ENCODE measurements around the gene FAR2. TPM values are rescaled to one million over a fixed set of nuclear protein-coding genes. Genes with fewer than 3 reads are reported as not detected.

FAR2 gene
- total RNA-seq, 1 donor from 2014 or later: 19.5 TPM

- Mint-ChIP-seq H3K27me3 (ENCODE audit: insufficient read depth, low read depth) (no peaks in the 10 kb centered on the region), H3K4me3 (no peak overlapping the region), H3K9me3 (no peaks in the 10 kb centered on the region), H3K36me3 (peaks cover 13% of the 10 kb centered on the region), H3K27ac (no peak overlapping the region), H3K4me1 (no peaks in the 10 kb centered on the region)
- Histone ChIP-seq H3K9ac (no peak overlapping the region), H3K27ac (no peak overlapping the region), H3K9me3 (ENCODE audit: low read depth) (no peaks in the 10 kb centered on the region), H3K4me3 (no peak overlapping the region), H3F3A (ENCODE audit: low read depth) (no peaks in the 10 kb centered on the region), H4K20me1 (ENCODE audit: low read depth) (no peaks in the 10 kb centered on the region), H3K36me3 (peaks cover 7% of the 10 kb centered on the region), H3K27me3 (no peaks in the 10 kb centered on the region), H3K79me2 (ENCODE audit: low read depth) (no peaks in the 10 kb centered on the region), H2AFZ (replicated peaks) (no peak overlapping the region), H3K4me2 (no peak overlapping the region), H3K4me1 (no peaks in the 10 kb centered on the region)
- DNase-seq (ENCODE audit: low spot score): no peak
- TF ChIP-seq EZH2 (IDR thresholded peaks at IDR 0.05): no peak
- no peak for TF ChIP-seq CTCF (IDR thresholded peaks at IDR 0.05)
- TF ChIP-seq EZH2phosphoT487 (IDR thresholded peaks at IDR 0.05): no peak
Measured at GRCh38 chr12:29343022-29343799, 194.1 kb downstream of the FAR2 start.

DNA sequence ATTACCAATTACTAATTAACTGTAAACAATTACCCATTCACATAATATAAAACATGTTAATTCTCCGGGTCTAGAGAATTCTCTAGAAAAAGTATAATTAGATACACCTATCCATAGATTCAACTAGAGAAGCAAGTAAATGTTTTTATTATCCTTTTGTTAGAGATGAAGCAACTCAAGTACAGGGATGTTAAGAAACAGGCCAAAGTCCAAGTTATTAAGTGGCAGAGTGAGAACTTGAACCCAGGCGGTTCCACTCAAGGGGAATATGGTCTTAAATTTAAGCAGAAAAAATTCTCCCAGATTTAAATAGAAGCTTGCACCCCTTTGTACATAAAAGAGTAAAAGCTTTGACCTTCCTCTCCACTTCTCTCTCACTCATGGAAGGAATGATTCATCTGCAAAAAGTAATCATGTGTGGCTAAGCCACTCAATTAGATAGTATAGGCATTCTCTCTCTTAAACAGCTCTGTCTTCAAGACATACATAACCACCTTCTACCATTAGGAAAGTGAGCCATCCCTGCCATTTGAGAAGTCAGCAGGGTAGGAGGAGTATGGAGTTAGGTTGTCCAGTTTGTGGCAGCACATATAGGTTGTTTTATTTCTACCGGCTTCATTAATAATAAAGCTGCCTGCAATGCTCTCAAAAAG is 197.8 kb downstream of the FAR2 start:
- no peak overlapping the region for H3K27ac Mint-ChIP-seq
- Histone ChIP-seq H3K4me2 (no peak overlapping the region), H3K4me3 (no peak overlapping the region), H3F3A (ENCODE audit: low read depth) (no peaks in the 10 kb centered on the region), H2AFZ (replicated peaks) (no peak overlapping the region), H3K4me1 (no peaks in the 10 kb centered on the region), H3K9ac (no peak overlapping the region), H3K27me3 (no peaks in the 10 kb centered on the region), H3K9me3 (ENCODE audit: low read depth) (no peaks in the 10 kb centered on the region), H3K27ac (no peak overlapping the region), H4K20me1 (ENCODE audit: low read depth) (no peaks in the 10 kb centered on the region), H3K36me3 (peaks cover 4% of the 10 kb centered on the region), H3K79me2 (ENCODE audit: low read depth) (no peaks in the 10 kb centered on the region)
- H3K4me1 Mint-ChIP-seq: no peaks in the 10 kb centered on the region
- DNase-seq (ENCODE audit: low spot score): no peak
- peaks cover 10% of the 10 kb centered on the region for H3K36me3 Mint-ChIP-seq
- no peaks in the 10 kb centered on the region for H3K9me3 Mint-ChIP-seq
- no peak for TF ChIP-seq EZH2phosphoT487 (IDR thresholded peaks at IDR 0.05)
- no peak overlapping the region for H3K4me3 Mint-ChIP-seq
- no peaks in the 10 kb centered on the region for H3K27me3 Mint-ChIP-seq (ENCODE audit: insufficient read depth, low read depth)

DNA sequence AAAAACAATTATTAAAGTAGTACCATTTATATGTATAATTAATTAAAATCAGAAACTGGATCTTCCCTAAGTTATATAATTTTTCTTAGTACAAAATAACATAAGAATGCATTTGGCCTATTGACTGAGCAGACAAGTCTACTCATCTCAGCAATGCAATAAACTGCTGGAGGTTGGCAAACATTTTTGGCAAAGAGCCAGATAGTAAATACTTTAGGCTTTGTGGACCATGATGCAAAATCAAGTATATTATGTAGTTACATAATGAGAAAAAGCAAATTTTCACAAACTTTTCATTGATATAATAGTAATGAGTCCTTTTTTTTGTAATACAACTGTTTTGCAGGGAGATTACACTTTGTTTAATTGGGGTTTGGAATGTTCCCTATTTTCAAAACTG is 201.0 kb downstream of the FAR2 start:
- no peak overlapping the region for H3K4me3 ChIP-seq
- H3K79me2 ChIP-seq (ENCODE audit: low read depth): no peaks in the 10 kb centered on the region
- no peaks in the 10 kb centered on the region for H3K27me3 Mint-ChIP-seq (ENCODE audit: insufficient read depth, low read depth)
- no peaks in the 10 kb centered on the region for H3K27me3 ChIP-seq
- no peaks in the 10 kb centered on the region for H4K20me1 ChIP-seq (ENCODE audit: low read depth)
- no peaks in the 10 kb centered on the region for H3K36me3 Mint-ChIP-seq
- no peak overlapping the region for H2AFZ ChIP-seq (replicated peaks)
- no peak overlapping the region for H3K4me3 Mint-ChIP-seq
- TF ChIP-seq EZH2 (IDR thresholded peaks at IDR 0.05) (no peak), CTCF (IDR thresholded peaks at IDR 0.05) (no peak)
- no peaks in the 10 kb centered on the region for H3K9me3 Mint-ChIP-seq
- no peak overlapping the region for H3K4me2 ChIP-seq
- H3K27ac ChIP-seq: no peak overlapping the region
- no peaks in the 10 kb centered on the region for H3K4me1 Mint-ChIP-seq
- peaks cover 4% of the 10 kb centered on the region for H3K36me3 ChIP-seq
- no peaks in the 10 kb centered on the region for H3K9me3 ChIP-seq (ENCODE audit: low read depth)
- no peaks in the 10 kb centered on the region for H3K4me1 ChIP-seq
- no peak overlapping the region for H3K9ac ChIP-seq
- H3K27ac Mint-ChIP-seq: no peak overlapping the region
- no peaks in the 10 kb centered on the region for H3F3A ChIP-seq (ENCODE audit: low read depth)
- DNase-seq (ENCODE audit: low spot score): no peak

DNA sequence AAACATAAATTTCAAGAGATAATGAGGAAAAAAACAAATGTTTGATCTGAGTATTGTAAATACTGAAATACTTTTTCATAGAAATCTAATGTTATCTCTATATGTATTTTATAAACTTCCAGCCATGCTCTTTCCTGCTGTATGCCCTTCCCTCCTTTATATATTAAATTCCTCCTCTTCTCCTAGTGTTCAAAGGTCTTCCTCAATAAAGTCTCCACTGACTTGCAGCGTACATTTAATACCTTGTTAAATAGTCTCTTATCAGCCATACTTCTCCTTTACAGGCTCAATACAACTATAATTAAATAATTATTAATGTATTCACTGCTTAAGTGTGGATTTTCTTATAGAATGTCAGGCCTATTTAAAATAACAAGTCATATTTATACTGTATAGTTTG is 205.9 kb downstream of the FAR2 start:
- no peak for DNase-seq (ENCODE audit: low spot score)
- no peak overlapping the region for H3K9ac ChIP-seq
- TF ChIP-seq EZH2phosphoT487 (IDR thresholded peaks at IDR 0.05): no peak
- TF ChIP-seq EZH2 (IDR thresholded peaks at IDR 0.05): no peak
- no peak for TF ChIP-seq CTCF (IDR thresholded peaks at IDR 0.05)
- H3K79me2 ChIP-seq (ENCODE audit: low read depth): no peaks in the 10 kb centered on the region
- no peaks in the 10 kb centered on the region for H3K9me3 ChIP-seq (ENCODE audit: low read depth)
- H3K4me1 ChIP-seq: no peaks in the 10 kb centered on the region
- H3K27me3 ChIP-seq: no peaks in the 10 kb centered on the region
- H3K9me3 Mint-ChIP-seq: no peaks in the 10 kb centered on the region
- H2AFZ ChIP-seq (replicated peaks): no peak overlapping the region
- no peak overlapping the region for H3K4me3 ChIP-seq
- peaks cover 2% of the 10 kb centered on the region for H3K36me3 Mint-ChIP-seq
- no peaks in the 10 kb centered on the region for H3K4me1 Mint-ChIP-seq
- no peaks in the 10 kb centered on the region for H3K27me3 Mint-ChIP-seq (ENCODE audit: insufficient read depth, low read depth)
- no peak overlapping the region for H3K4me2 ChIP-seq
- no peaks in the 10 kb centered on the region for H4K20me1 ChIP-seq (ENCODE audit: low read depth)
- H3K27ac Mint-ChIP-seq: no peak overlapping the region
- H3K4me3 Mint-ChIP-seq: no peak overlapping the region
- no peaks in the 10 kb centered on the region for H3K36me3 ChIP-seq
- no peak overlapping the region for H3K27ac ChIP-seq
- no peaks in the 10 kb centered on the region for H3F3A ChIP-seq (ENCODE audit: low read depth)

Measured in neural progenitor cell (in vitro differentiated cells).